Measurements from ENCODE around the gene ETV1. TPM values are rescaled to one million over a fixed set of nuclear protein-coding genes. Genes with fewer than 3 reads are reported as not detected.

The ETV1 gene
- total RNA-seq, 2 donors from 2014 or later: 1.6 to 4.3 TPM

- Histone ChIP-seq H3K4me1 (no peaks in the 10 kb centered on the region), H3K27me3 (no peaks in the 10 kb centered on the region), H3K4me3 (no peak overlapping the region), H3K36me3 (no peaks in the 10 kb centered on the region), H3K27ac (no peak overlapping the region), H3K9me3 (no peaks in the 10 kb centered on the region), H3K9ac (ENCODE audit: low read depth in 2 of 2, low read length in 2 of 2) (no peak overlapping the region)
- intact Hi-C loops (cut with DNase I): no loop called here
- TF ChIP-seq, protein P1, sequence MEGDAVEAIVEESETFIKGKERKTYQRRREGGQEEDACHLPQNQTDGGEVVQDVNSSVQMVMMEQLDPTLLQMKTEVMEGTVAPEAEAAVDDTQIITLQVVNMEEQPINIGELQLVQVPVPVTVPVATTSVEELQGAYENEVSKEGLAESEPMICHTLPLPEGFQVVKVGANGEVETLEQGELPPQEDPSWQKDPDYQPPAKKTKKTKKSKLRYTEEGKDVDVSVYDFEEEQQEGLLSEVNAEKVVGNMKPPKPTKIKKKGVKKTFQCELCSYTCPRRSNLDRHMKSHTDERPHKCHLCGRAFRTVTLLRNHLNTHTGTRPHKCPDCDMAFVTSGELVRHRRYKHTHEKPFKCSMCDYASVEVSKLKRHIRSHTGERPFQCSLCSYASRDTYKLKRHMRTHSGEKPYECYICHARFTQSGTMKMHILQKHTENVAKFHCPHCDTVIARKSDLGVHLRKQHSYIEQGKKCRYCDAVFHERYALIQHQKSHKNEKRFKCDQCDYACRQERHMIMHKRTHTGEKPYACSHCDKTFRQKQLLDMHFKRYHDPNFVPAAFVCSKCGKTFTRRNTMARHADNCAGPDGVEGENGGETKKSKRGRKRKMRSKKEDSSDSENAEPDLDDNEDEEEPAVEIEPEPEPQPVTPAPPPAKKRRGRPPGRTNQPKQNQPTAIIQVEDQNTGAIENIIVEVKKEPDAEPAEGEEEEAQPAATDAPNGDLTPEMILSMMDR (IDR thresholded peaks at IDR 0.05): no peak
- DNase-seq: no peak
Measured at GRCh38 chr7:13874783-13875182, 114.7 kb downstream of the ETV1 start.

- Histone ChIP-seq H3K27ac (no peak overlapping the region), H3K9ac (ENCODE audit: low read depth in 2 of 2, low read length in 2 of 2) (no peak overlapping the region), H3K36me3 (no peaks in the 10 kb centered on the region), H3K4me3 (no peak overlapping the region), H3K27me3 (no peaks in the 10 kb centered on the region), H3K4me1 (no peaks in the 10 kb centered on the region), H3K9me3 (no peaks in the 10 kb centered on the region)
- no peak for DNase-seq
- intact Hi-C loops (cut with DNase I): no loop called here
- TF ChIP-seq, protein P1 (IDR thresholded peaks at IDR 0.05): no peak
Measured at GRCh38 chr7:13872709-13873108, 116.8 kb downstream of the ETV1 start.

- no peaks in the 10 kb centered on the region for H3K4me1 ChIP-seq
- H3K27me3 ChIP-seq: no peaks in the 10 kb centered on the region
- TF ChIP-seq, protein P1 (IDR thresholded peaks at IDR 0.05): no peak
- H3K4me3 ChIP-seq: no peak overlapping the region
- H3K9me3 ChIP-seq: no peaks in the 10 kb centered on the region
- H3K27ac ChIP-seq: no peak overlapping the region
- H3K9ac ChIP-seq (ENCODE audit: low read depth in 2 of 2, low read length in 2 of 2): no peak overlapping the region
- DNase-seq: no peak
- intact Hi-C loops (cut with DNase I): no loop called here
- H3K36me3 ChIP-seq: no peaks in the 10 kb centered on the region
Measured at GRCh38 chr7:13871008-13871407, 118.5 kb downstream of the ETV1 start.

- no peak for DNase-seq
- Histone ChIP-seq H3K9ac (ENCODE audit: low read depth in 2 of 2, low read length in 2 of 2) (no peak overlapping the region), H3K4me1 (no peaks in the 10 kb centered on the region), H3K36me3 (no peaks in the 10 kb centered on the region), H3K9me3 (no peaks in the 10 kb centered on the region), H3K27me3 (no peaks in the 10 kb centered on the region), H3K4me3 (no peak overlapping the region), H3K27ac (no peak overlapping the region)
- intact Hi-C loops (cut with DNase I): no loop called here
- TF ChIP-seq, protein P1 (IDR thresholded peaks at IDR 0.05): no peak
Measured at GRCh38 chr7:13860734-13861133, 128.7 kb downstream of the ETV1 start.

DNA sequence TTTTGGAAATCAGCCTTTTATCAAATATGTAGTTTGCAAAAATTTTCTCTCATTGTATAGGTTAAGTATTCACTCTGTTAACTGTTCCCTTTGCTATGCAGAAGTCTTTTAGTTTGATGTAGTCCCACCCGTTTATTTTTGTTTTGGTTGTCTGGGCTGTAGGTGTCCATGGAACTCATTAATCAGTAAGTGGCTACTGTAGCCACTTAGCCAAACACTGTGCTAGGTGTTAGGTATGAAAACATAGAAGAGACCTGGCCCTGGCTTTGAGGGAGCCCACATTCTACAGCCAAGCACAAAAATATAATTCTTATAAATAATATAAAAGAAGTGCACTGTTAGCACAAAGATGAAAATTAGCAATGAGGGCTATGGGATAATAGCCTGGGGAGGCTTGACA is 133.5 kb downstream of the ETV1 start:
- H3K4me3 ChIP-seq: no peak overlapping the region
- no peaks in the 10 kb centered on the region for H3K27me3 ChIP-seq
- TF ChIP-seq, protein P1 (IDR thresholded peaks at IDR 0.05): no peak
- intact Hi-C loops (cut with DNase I): no loop called here
- H3K4me1 ChIP-seq: no peaks in the 10 kb centered on the region
- no peak overlapping the region for H3K9ac ChIP-seq (ENCODE audit: low read depth in 2 of 2, low read length in 2 of 2)
- no peak for DNase-seq
- H3K9me3 ChIP-seq: no peaks in the 10 kb centered on the region
- no peak overlapping the region for H3K27ac ChIP-seq
- no peaks in the 10 kb centered on the region for H3K36me3 ChIP-seq
